ENCODE results near the gene QPRT.
"Not testable (repeated sequence)": the region's sequence is repeated elsewhere in the genome, so short reads cannot be mapped to it uniquely, and the experiment has no call there.

QPRT gene

GRCh38 chr16:29678691-29679267, at the start of gene QPRT:
Gene QPRT (plus strand): TSS chr16:29679180. CDS start chr16:29679198, 18 bp downstream.
- peak; percentile 66 for DNase-seq

GRCh38 chr16:29629318-29629717, 49.7 kb upstream of the QPRT start:
- DNase-seq: not testable (repeated sequence)

- not testable (repeated sequence) for DNase-seq
Observed at GRCh38 chr16:29631658-29632057, 47.3 kb upstream of the QPRT start.

GRCh38 chr16:29635902-29636301, 43.1 kb upstream of the QPRT start:
- not testable (repeated sequence) for DNase-seq

- DNase-seq: not testable (repeated sequence)
Observed at GRCh38 chr16:29636368-29636767, 42.6 kb upstream of the QPRT start.

- DNase-seq: not testable (repeated sequence)
Observed at GRCh38 chr16:29638751-29639150, 40.2 kb upstream of the QPRT start.

- no peak for DNase-seq
Observed at GRCh38 chr16:29641561-29641960, 37.4 kb upstream of the QPRT start.

- DNase-seq: no peak
Observed at GRCh38 chr16:29643596-29643995, 35.4 kb upstream of the QPRT start.

GRCh38 chr16:29644338-29644857, 34.6 kb upstream of the QPRT start:
- no peak for DNase-seq

- no peak for DNase-seq
Observed at GRCh38 chr16:29644973-29645693, 33.8 kb upstream of the QPRT start.

- DNase-seq: no peak
Observed at GRCh38 chr16:29645694-29646187, 33.2 kb upstream of the QPRT start.

- DNase-seq: no peak
Observed at GRCh38 chr16:29646947-29647346, 32.0 kb upstream of the QPRT start.

GRCh38 chr16:29649588-29650494, 29.1 kb upstream of the QPRT start:
- no peak for DNase-seq

GRCh38 chr16:29650771-29651170, 28.2 kb upstream of the QPRT start:
- no peak for DNase-seq

GRCh38 chr16:29651774-29652349, 27.1 kb upstream of the QPRT start:
- DNase-seq: no peak

- DNase-seq: no peak
Observed at GRCh38 chr16:29653471-29653870, 25.5 kb upstream of the QPRT start.

- DNase-seq: not testable (repeated sequence)
Observed at GRCh38 chr16:29653890-29654289, 25.1 kb upstream of the QPRT start.

GRCh38 chr16:29656688-29657523, 22.1 kb upstream of the QPRT start:
- no peak for DNase-seq

GRCh38 chr16:29658705-29659104, 20.3 kb upstream of the QPRT start:
- no peak for DNase-seq

- DNase-seq: no peak
Observed at GRCh38 chr16:29662000-29662728, 16.8 kb upstream of the QPRT start.

GRCh38 chr16:29662729-29663015, 16.3 kb upstream of the QPRT start:
- DNase-seq: no peak
